ENCODE data around the gene VSX2. TPM values are rescaled to one million over a fixed set of nuclear protein-coding genes. Genes with fewer than 3 reads are reported as not detected.

Gene VSX2
- total RNA-seq, 1 donor from 2014 or later = not detected

- TF ChIP-seq CTCF (IDR thresholded peaks at IDR 0.05) = no peak
Measured at GRCh38 chr14:74255281-74255680, 16.0 kb downstream of the VSX2 start.

GRCh38 chr14:74257078-74257940, 18.1 kb downstream of the VSX2 start:
- peaks cover 16% of the 10 kb centered on the region for H3K27me3 Mint-ChIP-seq (ENCODE audit: low read depth)
- DNase-seq (ENCODE audit: low spot score) = no peak
- H3K4me3 Mint-ChIP-seq (ENCODE audit: unreplicated experiment) = peak overlapping the region; percentile 73
- H3K27ac Mint-ChIP-seq (ENCODE audit: unreplicated experiment) = no peak overlapping the region
- H3K4me1 Mint-ChIP-seq (ENCODE audit: low read depth) = no peaks in the 10 kb centered on the region
- no peaks in the 10 kb centered on the region for H3K36me3 Mint-ChIP-seq (ENCODE audit: low read depth)
- H3K9me3 Mint-ChIP-seq (ENCODE audit: low read depth) = no peaks in the 10 kb centered on the region
- peak; percentile 99 for TF ChIP-seq CTCF (IDR thresholded peaks at IDR 0.05)

More at GRCh38 chr14:74255281-74255680, 16.0 kb downstream of the VSX2 start:
- H3K9me3 Mint-ChIP-seq (ENCODE audit: low read depth) = no peaks in the 10 kb centered on the region
- DNase-seq (ENCODE audit: low spot score) = no peak
- no peak overlapping the region for H3K4me3 Mint-ChIP-seq (ENCODE audit: unreplicated experiment)
- H3K4me1 Mint-ChIP-seq (ENCODE audit: low read depth) = peaks cover 5% of the 10 kb centered on the region
- peaks cover 22% of the 10 kb centered on the region for H3K27me3 Mint-ChIP-seq (ENCODE audit: low read depth)
- no peak overlapping the region for H3K27ac Mint-ChIP-seq (ENCODE audit: unreplicated experiment)
- H3K36me3 Mint-ChIP-seq (ENCODE audit: low read depth) = no peaks in the 10 kb centered on the region

- Mint-ChIP-seq H3K27me3 (ENCODE audit: low read depth) (peaks cover 14% of the 10 kb centered on the region), H3K36me3 (ENCODE audit: low read depth) (no peaks in the 10 kb centered on the region), H3K9me3 (ENCODE audit: low read depth) (no peaks in the 10 kb centered on the region), H3K27ac (ENCODE audit: unreplicated experiment) (no peak overlapping the region), H3K4me1 (ENCODE audit: low read depth) (no peaks in the 10 kb centered on the region), H3K4me3 (ENCODE audit: unreplicated experiment) (peak overlapping the region; percentile 73)
- DNase-seq (ENCODE audit: low spot score) = no peak
- TF ChIP-seq CTCF (IDR thresholded peaks at IDR 0.05) = no peak
Measured at GRCh38 chr14:74257941-74258763, 18.9 kb downstream of the VSX2 start.

- H3K36me3 Mint-ChIP-seq (ENCODE audit: low read depth) = no peaks in the 10 kb centered on the region
- no peaks in the 10 kb centered on the region for H3K4me1 Mint-ChIP-seq (ENCODE audit: low read depth)
- no peak overlapping the region for H3K27ac Mint-ChIP-seq (ENCODE audit: unreplicated experiment)
- H3K27me3 Mint-ChIP-seq (ENCODE audit: low read depth) = peaks cover 14% of the 10 kb centered on the region
- H3K4me3 Mint-ChIP-seq (ENCODE audit: unreplicated experiment) = no peak overlapping the region
- no peak for TF ChIP-seq CTCF (IDR thresholded peaks at IDR 0.05)
- no peak for DNase-seq (ENCODE audit: low spot score)
- H3K9me3 Mint-ChIP-seq (ENCODE audit: low read depth) = no peaks in the 10 kb centered on the region
Measured at GRCh38 chr14:74258764-74259035, 19.5 kb downstream of the VSX2 start.

- H3K36me3 Mint-ChIP-seq (ENCODE audit: low read depth) = no peaks in the 10 kb centered on the region
- TF ChIP-seq CTCF (IDR thresholded peaks at IDR 0.05) = no peak
- no peak overlapping the region for H3K4me3 Mint-ChIP-seq (ENCODE audit: unreplicated experiment)
- peaks cover 12% of the 10 kb centered on the region for H3K27me3 Mint-ChIP-seq (ENCODE audit: low read depth)
- no peaks in the 10 kb centered on the region for H3K4me1 Mint-ChIP-seq (ENCODE audit: low read depth)
- no peak overlapping the region for H3K27ac Mint-ChIP-seq (ENCODE audit: unreplicated experiment)
- DNase-seq (ENCODE audit: low spot score) = no peak
- H3K9me3 Mint-ChIP-seq (ENCODE audit: low read depth) = no peaks in the 10 kb centered on the region
Measured at GRCh38 chr14:74259513-74259912, 20.3 kb downstream of the VSX2 start.

Data from chondrocyte (in vitro differentiated cells).